GM12892 (cell line): ENCODE measurements around the gene ADORA2A.

Experiments used
- DNase-seq: peaks from one replicate; pipeline ENCODE4 v3.0.0; 2011; ENCODE audit not compliant: insufficient read length
- FAIRE-seq: peaks from 2 replicates; lab custom pipeline; 2011; peaks lifted over from hg19 to GRCh38; lab: Jason Lieb, UNC
- POLR2A ChIP-seq: IDR thresholded peaks from 2 replicates; pipeline ENCODE4 v1.6.1; 2011; ENCODE audit warnings: low read depth, low read length, control low read depth
- POLR2AphosphoS5 ChIP-seq: IDR thresholded peaks from 2 replicates; pipeline ENCODE4 v1.6.1; 2011; ENCODE audit warnings: low read depth, low read length, control low read depth
- TAF1 ChIP-seq: IDR thresholded peaks from 2 replicates; pipeline ENCODE4 v1.6.1; 2011; ENCODE audit warnings: low read depth, mild to moderate bottlenecking, control low read depth, low read length, borderline replicate concordance

The ADORA2A gene

GRCh38 chr22:24430431-24431308, 3.3 kb downstream of the ADORA2A start:
- FAIRE-seq, result no peak
- no peak for DNase-seq
- TF ChIP-seq POLR2AphosphoS5 (no peak), POLR2A (no peak), TAF1 (no peak)

GRCh38 chr22:24431309-24432034, 4.1 kb downstream of the ADORA2A start:
- no peak for TF ChIP-seq TAF1
- no peak for FAIRE-seq

DNA sequence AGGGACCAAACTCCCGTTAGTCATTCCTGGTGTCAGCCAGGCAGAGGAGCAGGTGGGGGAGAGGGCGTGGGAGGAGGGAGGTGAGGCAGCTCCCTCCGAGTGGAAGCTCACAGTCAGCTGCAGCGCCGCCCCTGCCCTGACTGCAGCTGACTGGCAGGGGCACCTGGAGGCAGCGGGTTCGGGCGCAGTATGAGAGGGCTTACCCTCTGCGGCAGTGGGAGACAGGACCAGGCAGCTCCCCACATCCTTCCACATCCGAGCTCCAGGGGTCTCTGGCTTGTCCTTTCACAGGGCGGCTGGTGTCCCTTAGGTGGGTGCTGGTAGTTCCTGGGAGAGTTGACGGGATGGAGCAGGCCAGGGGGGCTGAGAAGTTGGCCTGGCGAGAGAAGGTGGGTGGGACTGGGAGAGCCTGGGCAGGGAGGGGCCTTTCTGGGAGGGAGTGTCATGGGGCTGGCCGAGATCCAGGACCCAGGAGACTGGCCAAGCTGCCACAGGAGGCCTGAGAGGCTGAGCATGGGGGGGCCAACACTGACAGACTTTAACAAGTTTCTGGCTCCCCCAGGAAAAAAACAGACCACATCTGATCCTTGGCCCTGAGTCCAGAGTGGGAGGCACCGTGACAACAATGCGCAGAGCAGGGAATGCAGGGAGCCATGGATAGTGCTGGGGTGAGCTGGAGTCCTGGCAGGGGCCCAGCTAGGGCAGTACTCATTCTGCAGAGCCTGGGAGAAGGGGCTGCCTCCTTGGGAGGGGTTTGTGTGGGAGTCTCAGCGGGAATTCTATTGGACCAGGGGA, 4.9 kb downstream of the ADORA2A start:
- no peak for DNase-seq
- no peak for TF ChIP-seq POLR2A
- no peak for TF ChIP-seq TAF1
- TF ChIP-seq POLR2AphosphoS5, result no peak
- FAIRE-seq, result no peak

More at GRCh38 chr22:24431309-24432034, 4.1 kb downstream of the ADORA2A start:
- DNase-seq, result no peak

DNA sequence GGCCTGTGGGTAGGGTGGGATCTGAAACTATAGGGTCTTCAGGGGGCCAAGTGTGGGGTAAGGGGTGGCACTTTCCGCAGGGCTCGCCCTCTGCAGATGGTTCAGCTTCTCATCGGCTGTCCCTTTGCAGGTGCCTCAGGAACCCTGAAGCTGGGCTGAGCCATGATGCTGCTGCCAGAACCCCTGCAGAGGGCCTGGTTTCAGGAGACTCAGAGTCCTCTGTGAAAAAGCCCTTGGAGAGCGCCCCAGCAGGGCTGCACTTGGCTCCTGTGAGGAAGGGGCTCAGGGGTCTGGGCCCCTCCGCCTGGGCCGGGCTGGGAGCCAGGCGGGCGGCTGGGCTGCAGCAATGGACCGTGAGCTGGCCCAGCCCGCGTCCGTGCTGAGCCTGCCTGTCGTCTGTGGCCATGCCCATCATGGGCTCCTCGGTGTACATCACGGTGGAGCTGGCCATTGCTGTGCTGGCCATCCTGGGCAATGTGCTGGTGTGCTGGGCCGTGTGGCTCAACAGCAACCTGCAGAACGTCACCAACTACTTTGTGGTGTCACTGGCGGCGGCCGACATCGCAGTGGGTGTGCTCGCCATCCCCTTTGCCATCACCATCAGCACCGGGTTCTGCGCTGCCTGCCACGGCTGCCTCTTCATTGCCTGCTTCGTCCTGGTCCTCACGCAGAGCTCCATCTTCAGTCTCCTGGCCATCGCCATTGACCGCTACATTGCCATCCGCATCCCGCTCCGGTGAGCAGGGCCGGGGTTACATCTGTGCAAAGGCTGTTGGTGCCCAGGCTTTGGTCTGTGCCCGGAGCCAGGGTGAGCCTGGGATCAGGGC, 5.8 kb downstream of the ADORA2A start:
- no peak for DNase-seq
- TF ChIP-seq POLR2A, result no peak; the same call in 1 of the 2 replicates
- TF ChIP-seq TAF1, result no peak
- TF ChIP-seq POLR2AphosphoS5, result no peak
- FAIRE-seq, result no peak

DNA sequence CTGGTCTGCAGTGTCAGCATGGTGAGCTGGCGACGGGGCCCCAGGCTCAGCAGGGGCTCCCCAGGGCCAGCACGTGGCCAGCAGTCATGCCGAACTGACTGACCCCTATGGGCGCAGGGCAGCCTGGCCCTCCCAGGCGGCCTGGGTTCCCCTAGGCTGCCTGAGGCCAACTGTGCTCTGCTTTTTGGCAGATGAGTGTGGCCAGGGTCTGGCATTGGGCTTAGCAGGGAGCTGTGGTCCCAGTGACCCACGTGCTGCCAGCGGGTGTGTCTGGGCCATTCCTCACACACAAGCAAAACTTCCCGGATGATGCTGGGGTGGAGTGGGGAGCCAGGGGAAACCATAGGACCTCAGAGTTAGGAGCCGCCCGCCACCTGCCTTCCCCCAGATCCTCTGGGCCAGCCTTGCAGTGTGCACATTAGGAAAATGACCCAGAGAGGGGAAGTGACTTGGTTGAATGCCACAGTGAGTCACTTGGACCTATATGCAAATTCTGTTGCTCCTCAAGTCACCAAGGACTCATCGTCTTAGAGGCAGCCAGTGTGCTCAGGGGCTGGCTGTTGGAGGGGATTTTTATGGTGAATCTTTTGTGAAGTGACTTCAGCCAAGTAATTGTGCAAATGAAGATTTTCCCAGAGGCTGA, 6.5 kb downstream of the ADORA2A start:
- FAIRE-seq (no peak), DNase-seq (peak; percentile 69)
- TF ChIP-seq POLR2AphosphoS5 (peak; percentile 88), POLR2A (peak; percentile 85), TAF1 (peak; percentile 60; the same call in 1 of the 2 replicates)

- DNase-seq, result peak; percentile 78
- FAIRE-seq, result peak; percentile 99
Measured at GRCh38 chr22:24434471-24435322, 7.3 kb downstream of the ADORA2A start.

GRCh38 chr22:24435323-24435645, 7.9 kb downstream of the ADORA2A start:
- no peak for DNase-seq
- TF ChIP-seq POLR2A (no peak), TAF1 (no peak), POLR2AphosphoS5 (no peak)
- FAIRE-seq, result no peak

More at GRCh38 chr22:24434471-24435322, 7.3 kb downstream of the ADORA2A start:
- no peak for TF ChIP-seq TAF1
- no peak for TF ChIP-seq POLR2AphosphoS5
- TF ChIP-seq POLR2A, result peak; percentile 46; the same call in 1 of the 2 replicates

DNA sequence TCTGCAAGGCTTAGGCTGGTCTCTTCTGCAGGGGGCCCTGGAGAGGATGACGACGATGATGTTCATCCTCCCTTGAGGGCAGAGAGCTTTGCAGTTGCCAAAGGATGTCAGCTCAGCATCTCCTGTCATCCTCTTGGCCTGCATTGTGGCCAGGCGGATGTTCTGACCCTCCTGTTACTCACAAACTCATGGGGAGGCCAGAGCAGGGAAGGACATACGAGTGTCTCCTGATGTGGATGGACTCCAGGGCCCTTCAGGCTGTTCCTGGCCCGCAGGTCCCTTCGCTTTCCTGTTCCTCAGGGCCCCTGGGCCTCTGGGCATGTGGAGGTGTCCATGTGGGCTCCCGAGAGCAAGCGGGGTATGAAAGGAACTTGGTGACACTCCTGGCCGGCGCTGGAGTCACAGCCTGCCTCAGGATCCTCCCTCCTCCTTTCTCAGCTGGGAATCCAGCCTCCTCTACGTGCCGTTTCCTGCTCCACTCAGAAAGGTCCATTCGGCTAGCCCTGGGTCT, 8.5 kb downstream of the ADORA2A start:
- TF ChIP-seq TAF1, result no peak
- no peak for TF ChIP-seq POLR2A
- no peak for TF ChIP-seq POLR2AphosphoS5
- FAIRE-seq, result peak; percentile 33

GRCh38 chr22:24436553-24436952, 9.2 kb downstream of the ADORA2A start:
- FAIRE-seq (no peak), DNase-seq (no peak)
- TF ChIP-seq POLR2A, result no peak
- TF ChIP-seq TAF1, result no peak
- no peak for TF ChIP-seq POLR2AphosphoS5

More for the DNA sequence above, 8.5 kb downstream of the ADORA2A start:
- no peak for DNase-seq

DNA sequence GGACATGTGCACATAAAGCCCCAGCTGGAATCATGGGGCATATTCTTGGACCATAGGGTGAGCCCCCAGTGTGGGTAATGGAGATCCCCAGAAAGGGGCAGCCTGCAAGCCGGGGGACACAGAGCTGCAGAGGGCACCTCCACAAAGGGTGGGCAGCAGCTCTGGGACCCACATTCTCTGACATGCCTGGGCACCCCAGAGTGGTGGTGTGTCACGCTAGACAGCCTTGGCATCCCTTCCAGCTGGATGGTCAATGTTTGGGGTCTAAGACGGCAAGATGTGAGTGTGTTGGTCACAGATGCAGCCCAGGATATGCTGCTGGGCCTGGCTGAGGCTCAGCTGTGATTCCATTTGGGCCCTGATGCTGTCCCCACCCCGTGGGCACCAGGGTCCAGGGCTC, 9.7 kb downstream of the ADORA2A start:
- FAIRE-seq (no peak), DNase-seq (no peak)
- TF ChIP-seq POLR2AphosphoS5 (no peak), POLR2A (no peak)
